ENCODE data around the gene MDH1. TPM values are rescaled to one million over a fixed set of nuclear protein-coding genes. Genes with fewer than 3 reads are reported as not detected.
"Not testable (repeated sequence)": the region's sequence is repeated elsewhere in the genome, so short reads cannot be mapped to it uniquely, and the experiment has no call there.

Gene MDH1
- total RNA-seq, 1 donor, result 189 TPM

GRCh38 chr2:63555931-63556330, 32.8 kb upstream of the MDH1 start:
- DNase-seq (ENCODE audit: low read depth), result no peak
- H3K4me3 ChIP-seq (ENCODE audit: low read depth, low read length), result no peak overlapping the region
- TF ChIP-seq CTCF (IDR thresholded peaks at IDR 0.05; ENCODE audit: insufficient read depth, low read depth, low read length), result no peak

GRCh38 chr2:63557819-63558218, 30.9 kb upstream of the MDH1 start:
- DNase-seq (ENCODE audit: low read depth); H3K4me3 ChIP-seq (ENCODE audit: low read depth, low read length): not testable (repeated sequence)

GRCh38 chr2:63558922-63559321, 29.8 kb upstream of the MDH1 start:
- not testable (repeated sequence) for DNase-seq (ENCODE audit: low read depth); H3K4me3 ChIP-seq (ENCODE audit: low read depth, low read length)

- DNase-seq (ENCODE audit: low read depth), result no peak
- TF ChIP-seq CTCF (IDR thresholded peaks at IDR 0.05; ENCODE audit: insufficient read depth, low read depth, low read length), result no peak
- no peak overlapping the region for H3K4me3 ChIP-seq (ENCODE audit: low read depth, low read length)
Observed at GRCh38 chr2:63562751-63563150, 26.0 kb upstream of the MDH1 start.

GRCh38 chr2:63569740-63570139, 19.0 kb upstream of the MDH1 start:
- no peak for DNase-seq (ENCODE audit: low read depth)
- H3K4me3 ChIP-seq (ENCODE audit: low read depth, low read length), result no peak overlapping the region
- no peak for TF ChIP-seq CTCF (IDR thresholded peaks at IDR 0.05; ENCODE audit: insufficient read depth, low read depth, low read length)

GRCh38 chr2:63571291-63571690, 17.5 kb upstream of the MDH1 start:
- DNase-seq (ENCODE audit: low read depth), result no peak
- H3K4me3 ChIP-seq (ENCODE audit: low read depth, low read length), result no peak overlapping the region
- no peak for TF ChIP-seq CTCF (IDR thresholded peaks at IDR 0.05; ENCODE audit: insufficient read depth, low read depth, low read length)

GRCh38 chr2:63572001-63572400, 16.8 kb upstream of the MDH1 start:
- H3K4me3 ChIP-seq (ENCODE audit: low read depth, low read length), result no peak overlapping the region
- TF ChIP-seq CTCF (IDR thresholded peaks at IDR 0.05; ENCODE audit: insufficient read depth, low read depth, low read length), result no peak
- no peak for DNase-seq (ENCODE audit: low read depth)

- not testable (repeated sequence) for DNase-seq (ENCODE audit: low read depth); H3K4me3 ChIP-seq (ENCODE audit: low read depth, low read length)
Observed at GRCh38 chr2:63573026-63573425, 15.7 kb upstream of the MDH1 start.

GRCh38 chr2:63573726-63574345, 14.9 kb upstream of the MDH1 start:
- H3K4me3 ChIP-seq (ENCODE audit: low read depth, low read length); DNase-seq (ENCODE audit: low read depth): not testable (repeated sequence)

Measured in fibroblast of villous mesenchyme (primary cell).